DND-41 (cell line): ENCODE measurements around the gene PLCG1.

Source experiments
- EZH2 ChIP-seq: IDR thresholded peaks from 3 replicates; pipeline ENCODE4 v1.6.1; 2012; ENCODE audit warnings: borderline replicate concordance, low read depth, mild to moderate bottlenecking, moderate library complexity, low read length, inconsistent platforms; ENCODE audit not compliant: severe bottlenecking
- TF ChIP-seq, protein P1 (sequence below): IDR thresholded peaks from 2 replicates; pipeline ENCODE4 v1.5.1; 2012; ENCODE audit warnings: borderline replicate concordance, low read length, moderate library complexity, mild to moderate bottlenecking; ENCODE audit not compliant: poor library complexity, severe bottlenecking; ENCODE audit errors: extremely low read depth

DNA sequence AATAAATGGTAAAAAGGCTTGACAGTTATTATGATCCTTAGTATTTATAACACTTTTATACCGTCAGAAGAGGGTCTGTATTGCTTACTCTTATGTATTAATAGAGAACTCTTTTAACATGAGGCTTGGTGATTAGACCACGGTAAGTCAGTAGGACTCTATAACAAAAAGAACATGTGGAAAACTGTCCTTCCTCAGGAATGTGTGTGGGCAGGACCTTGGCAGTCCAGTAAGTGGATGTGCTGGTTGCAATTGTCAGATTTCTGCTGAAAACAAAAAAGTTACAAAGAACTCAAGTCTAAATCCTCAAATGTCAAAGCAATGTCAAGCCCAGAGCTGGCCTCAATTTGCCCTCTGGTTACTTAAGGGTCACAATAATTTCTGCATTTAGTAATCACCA is 81.1 kb downstream of the PLCG1 start:
- TF ChIP-seq EZH2 = no peak
- TF ChIP-seq, protein P1, sequence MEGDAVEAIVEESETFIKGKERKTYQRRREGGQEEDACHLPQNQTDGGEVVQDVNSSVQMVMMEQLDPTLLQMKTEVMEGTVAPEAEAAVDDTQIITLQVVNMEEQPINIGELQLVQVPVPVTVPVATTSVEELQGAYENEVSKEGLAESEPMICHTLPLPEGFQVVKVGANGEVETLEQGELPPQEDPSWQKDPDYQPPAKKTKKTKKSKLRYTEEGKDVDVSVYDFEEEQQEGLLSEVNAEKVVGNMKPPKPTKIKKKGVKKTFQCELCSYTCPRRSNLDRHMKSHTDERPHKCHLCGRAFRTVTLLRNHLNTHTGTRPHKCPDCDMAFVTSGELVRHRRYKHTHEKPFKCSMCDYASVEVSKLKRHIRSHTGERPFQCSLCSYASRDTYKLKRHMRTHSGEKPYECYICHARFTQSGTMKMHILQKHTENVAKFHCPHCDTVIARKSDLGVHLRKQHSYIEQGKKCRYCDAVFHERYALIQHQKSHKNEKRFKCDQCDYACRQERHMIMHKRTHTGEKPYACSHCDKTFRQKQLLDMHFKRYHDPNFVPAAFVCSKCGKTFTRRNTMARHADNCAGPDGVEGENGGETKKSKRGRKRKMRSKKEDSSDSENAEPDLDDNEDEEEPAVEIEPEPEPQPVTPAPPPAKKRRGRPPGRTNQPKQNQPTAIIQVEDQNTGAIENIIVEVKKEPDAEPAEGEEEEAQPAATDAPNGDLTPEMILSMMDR = no peak
